SJCRH30 (cell line): ENCODE data around the gene LTBP1. TPM values are rescaled to one million over a fixed set of nuclear protein-coding genes. Genes with fewer than 3 reads are reported as not detected.
"Not testable (repeated sequence)": the region's sequence is repeated elsewhere in the genome, so short reads cannot be mapped to it uniquely, and the experiment has no call there.

Experiments used
- DNase-seq, 2 experiments: peaks; one replicate each; pipeline ENCODE4 v3.0.0-alpha.2; 2015 to 2020
- H3K27ac ChIP-seq: fragments of 250-450 bp; sonication (Bioruptor Pico); 2 replicates; pipeline ENCODE4 v1.5.1; 2020; ENCODE audit warnings: mild to moderate bottlenecking, moderate library complexity
- H3K27me3 ChIP-seq: fragments of 250-450 bp; sonication (Bioruptor Pico); 2 replicates; pipeline ENCODE4 v1.5.1; 2020; ENCODE audit warnings: mild to moderate bottlenecking, moderate library complexity
- H3K36me3 ChIP-seq: fragments of 250-450 bp; sonication (Bioruptor Pico); 2 replicates; pipeline ENCODE4 v1.5.1; 2020; ENCODE audit warnings: mild to moderate bottlenecking, moderate library complexity
- H3K4me1 ChIP-seq: fragments of 250-450 bp; sonication (Bioruptor Pico); 2 replicates; pipeline ENCODE4 v1.5.1; 2020; ENCODE audit warnings: mild to moderate bottlenecking, moderate library complexity
- H3K4me3 ChIP-seq: fragments of 250-450 bp; sonication (Bioruptor Pico); 2 replicates; pipeline ENCODE4 v1.5.1; 2020; ENCODE audit warnings: mild to moderate bottlenecking, moderate library complexity
- H3K9me3 ChIP-seq: fragments of 250-450 bp; sonication (Bioruptor Pico); replicated peaks from 2 replicates; pipeline ENCODE4 v1.5.1; 2020; ENCODE audit warnings: mild to moderate bottlenecking, moderate library complexity
- total RNA-seq: library from RNA; depleted of rRNA; stranded (reverse); fragments of >200 nt; shearing (Covaris generic); gene quantifications from 2 replicates; pipeline ENCODE4 v1.2.3, GENCODE V29; 2014; rRNA removed

LTBP1 gene
- 62.0 and 63.1 TPM in 2 replicates for total RNA-seq

- Histone ChIP-seq H3K27me3 (no peaks in the 10 kb centered on the region), H3K9me3 (0 out of 2 replicates have a peak, but pooled peaks cover 2% of the 10 kb centered on the region), H3K4me3 (peak within 1 kb of the TSS; percentile 95), H3K36me3 (no peaks in the 10 kb centered on the region), H3K27ac (peak within 1 kb of the TSS; percentile 74), H3K4me1 (no peaks in the 10 kb centered on the region)
- peak; percentile 88 to 94 for DNase-seq
These were observed at the start of gene LTBP1 for GRCh38 chr2:32946314-32947075. Gene LTBP1, plus strand, starts transcription at chr2:32946953. Its CDS starts 372 bp downstream, at chr2:32947325.

GRCh38 chr2:32900246-32900973 lies 46.3 kb upstream of the LTBP1 start:
- Histone ChIP-seq H3K27me3 (no peaks in the 10 kb centered on the region), H3K9me3 (peaks cover 8% of the 10 kb centered on the region; the same call in 1 of the 2 replicates), H3K27ac (peak overlapping the region; percentile 61), H3K36me3 (no peaks in the 10 kb centered on the region), H3K4me1 (peaks cover 35% of the 10 kb centered on the region), H3K4me3 (peak overlapping the region; percentile 34)
- peak; percentile 70 to 81 for DNase-seq

DNA sequence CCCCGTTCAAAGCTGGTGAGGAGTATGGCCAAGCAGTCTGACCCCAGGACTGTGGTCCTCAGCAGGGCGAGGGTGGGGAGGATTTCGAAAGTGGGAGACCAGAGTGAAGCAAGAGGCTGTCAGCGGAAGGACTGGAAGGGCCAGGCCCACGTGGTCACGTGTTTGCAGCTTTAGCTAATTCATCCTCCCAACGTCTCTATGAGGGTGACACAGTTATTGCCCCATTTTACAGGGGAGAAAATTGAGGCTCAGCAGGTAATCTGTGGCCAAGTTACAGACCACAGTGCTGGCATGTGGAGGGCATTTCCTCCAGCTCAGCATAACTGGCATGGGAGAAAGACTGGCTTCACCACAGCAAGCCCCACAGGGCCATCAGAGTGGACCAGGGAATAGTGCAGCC lies 45.4 kb upstream of the LTBP1 start:
- Histone ChIP-seq H3K9me3 (peaks cover 14% of the 10 kb centered on the region; the same call in 1 of the 2 replicates), H3K4me3 (no peak overlapping the region), H3K4me1 (peaks cover 35% of the 10 kb centered on the region), H3K27ac (no peak overlapping the region), H3K27me3 (no peaks in the 10 kb centered on the region), H3K36me3 (no peaks in the 10 kb centered on the region)
- DNase-seq, result no peak

GRCh38 chr2:32902174-32902573 lies 44.6 kb upstream of the LTBP1 start:
- H3K9me3 ChIP-seq, result peaks cover 10% of the 10 kb centered on the region; the same call in 1 of the 2 replicates
- H3K36me3 ChIP-seq, result no peaks in the 10 kb centered on the region
- no peak overlapping the region for H3K4me3 ChIP-seq
- H3K27me3 ChIP-seq, result no peaks in the 10 kb centered on the region
- peaks cover 35% of the 10 kb centered on the region for H3K4me1 ChIP-seq
- no peak overlapping the region for H3K27ac ChIP-seq
- DNase-seq, result no peak

DNA sequence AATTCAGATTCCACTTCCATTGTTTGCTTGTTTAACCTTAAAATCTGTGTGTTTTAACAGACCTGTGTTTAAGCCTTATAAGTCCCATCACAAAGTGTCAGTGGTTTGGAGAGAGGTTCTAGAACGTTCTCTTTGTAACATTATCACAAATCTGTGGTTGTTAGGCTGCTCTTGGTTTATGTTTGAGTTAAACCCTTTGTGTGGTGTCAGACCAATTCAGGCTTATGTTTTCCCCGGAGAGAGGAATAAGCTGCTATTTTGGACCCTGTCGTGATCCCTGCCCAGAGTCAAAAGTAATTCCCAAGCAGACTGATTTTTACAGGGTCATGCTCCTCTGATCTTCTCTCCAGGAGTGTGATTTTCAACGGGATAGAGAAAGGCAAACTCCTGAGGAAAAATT lies 43.8 kb upstream of the LTBP1 start:
- H3K4me3 ChIP-seq, result no peak overlapping the region
- no peaks in the 10 kb centered on the region for H3K27me3 ChIP-seq
- peaks cover 6% of the 10 kb centered on the region; the same call in 1 of the 2 replicates for H3K9me3 ChIP-seq
- H3K27ac ChIP-seq, result no peak overlapping the region
- H3K4me1 ChIP-seq, result peaks cover 32% of the 10 kb centered on the region
- no peaks in the 10 kb centered on the region for H3K36me3 ChIP-seq
- DNase-seq, result peak; percentile 49 to 80

DNA sequence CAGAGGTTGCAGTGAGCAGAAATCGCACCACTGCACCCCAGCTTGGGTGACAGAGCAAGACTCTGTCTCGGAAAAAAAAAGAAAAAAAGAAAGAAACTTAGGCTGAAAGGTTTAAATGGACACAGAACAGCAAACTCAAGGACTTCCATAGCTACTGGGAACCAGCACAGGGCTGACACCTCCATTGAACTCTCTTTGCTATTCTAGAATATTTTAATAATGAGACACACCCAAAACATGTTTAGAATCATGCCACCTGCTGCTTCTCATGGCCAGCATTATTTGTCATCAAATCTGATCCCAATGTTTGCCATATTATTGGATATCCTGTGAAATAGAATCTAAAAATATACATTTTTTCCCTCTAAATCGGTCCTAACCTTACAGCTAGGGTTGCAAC lies 42.7 kb upstream of the LTBP1 start:
- Histone ChIP-seq H3K36me3 (no peaks in the 10 kb centered on the region), H3K9me3 (peaks cover 6% of the 10 kb centered on the region; the same call in 1 of the 2 replicates), H3K27ac (no peak overlapping the region), H3K4me3 (no peak overlapping the region), H3K27me3 (no peaks in the 10 kb centered on the region), H3K4me1 (peaks cover 24% of the 10 kb centered on the region)
- no peak for DNase-seq

GRCh38 chr2:32904751-32905150 lies 42.0 kb upstream of the LTBP1 start:
- H3K4me3 ChIP-seq, result no peak overlapping the region
- no peak for DNase-seq
- H3K27ac ChIP-seq, result no peak overlapping the region
- peaks cover 11% of the 10 kb centered on the region; the same call in 1 of the 2 replicates for H3K9me3 ChIP-seq
- H3K36me3 ChIP-seq, result no peaks in the 10 kb centered on the region
- peaks cover 27% of the 10 kb centered on the region for H3K4me1 ChIP-seq
- H3K27me3 ChIP-seq, result no peaks in the 10 kb centered on the region

- peaks cover 11% of the 10 kb centered on the region; the same call in 1 of the 2 replicates for H3K9me3 ChIP-seq
- no peak overlapping the region for H3K4me3 ChIP-seq
- peaks cover 25% of the 10 kb centered on the region for H3K4me1 ChIP-seq
- no peak overlapping the region for H3K27ac ChIP-seq
- no peaks in the 10 kb centered on the region for H3K36me3 ChIP-seq
- no peak for DNase-seq
- no peaks in the 10 kb centered on the region for H3K27me3 ChIP-seq
These were observed 41.5 kb upstream of the LTBP1 start for GRCh38 chr2:32905270-32905669.

GRCh38 chr2:32910883-32911598 lies 35.7 kb upstream of the LTBP1 start:
- Histone ChIP-seq H3K4me3 (peak overlapping the region; percentile 22), H3K27ac (peak overlapping the region; percentile 87), H3K4me1 (peaks cover 22% of the 10 kb centered on the region), H3K27me3 (no peaks in the 10 kb centered on the region), H3K9me3 (peaks cover 7% of the 10 kb centered on the region; the same call in 1 of the 2 replicates), H3K36me3 (no peaks in the 10 kb centered on the region)
- DNase-seq, result peak; percentile 75 to 78

DNA sequence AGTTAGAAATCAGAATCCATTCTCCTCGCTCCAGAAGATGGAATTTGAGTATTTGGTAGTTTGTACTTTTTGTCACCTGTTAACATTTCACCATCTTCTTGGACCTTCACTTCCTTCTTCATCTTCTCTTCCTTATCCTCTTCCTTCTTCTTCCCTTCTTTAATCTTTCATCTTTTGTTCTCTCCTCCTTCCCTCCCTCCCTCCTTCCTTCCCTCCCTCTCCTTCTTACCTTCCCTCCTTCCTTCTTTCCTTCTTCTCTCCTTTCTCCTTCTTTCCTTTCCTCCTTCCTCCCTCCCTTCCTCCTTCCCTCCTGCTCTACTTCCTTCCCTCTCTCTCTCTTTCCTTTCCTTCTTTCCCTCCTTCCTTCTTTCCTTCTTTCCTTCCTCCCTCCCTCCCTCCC lies 31.1 kb upstream of the LTBP1 start:
- peaks cover 11% of the 10 kb centered on the region for H3K4me1 ChIP-seq
- no peak overlapping the region for H3K4me3 ChIP-seq
- DNase-seq, result no peak
- H3K36me3 ChIP-seq, result no peaks in the 10 kb centered on the region
- H3K9me3 ChIP-seq, result no peaks in the 10 kb centered on the region; the same call in 1 of the 2 replicates
- no peaks in the 10 kb centered on the region for H3K27me3 ChIP-seq
- no peak overlapping the region for H3K27ac ChIP-seq

GRCh38 chr2:32918774-32919173 lies 28.0 kb upstream of the LTBP1 start:
- H3K9me3 ChIP-seq, result peaks cover 6% of the 10 kb centered on the region; the same call in 1 of the 2 replicates
- H3K4me3 ChIP-seq, result no peak overlapping the region
- no peaks in the 10 kb centered on the region for H3K27me3 ChIP-seq
- no peak for DNase-seq
- H3K36me3 ChIP-seq, result no peaks in the 10 kb centered on the region
- no peak overlapping the region for H3K27ac ChIP-seq
- H3K4me1 ChIP-seq, result peaks cover 21% of the 10 kb centered on the region

DNA sequence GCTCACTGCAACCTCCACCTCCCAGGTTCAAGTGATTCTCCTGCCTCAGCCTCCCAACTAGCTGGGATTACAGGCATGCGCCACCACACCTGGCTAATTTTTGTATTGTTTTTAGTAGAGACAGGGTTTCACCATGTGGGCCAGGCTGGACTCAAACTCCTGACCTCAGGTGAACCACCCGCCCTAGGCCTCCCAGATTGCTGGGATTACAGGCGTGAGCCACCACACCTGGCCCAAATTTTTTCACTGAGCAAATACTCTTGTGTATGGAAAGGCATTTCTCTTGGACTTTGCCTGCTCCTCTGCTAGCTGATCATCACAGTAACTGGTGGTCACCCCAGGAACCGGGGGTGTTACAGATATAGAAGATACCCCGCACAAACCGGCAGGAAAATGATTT lies 26.9 kb upstream of the LTBP1 start:
- peaks cover 21% of the 10 kb centered on the region for H3K4me1 ChIP-seq
- not testable (repeated sequence) for H3K27ac ChIP-seq, H3K4me3 ChIP-seq, DNase-seq, H3K36me3 ChIP-seq, H3K9me3 ChIP-seq, H3K27me3 ChIP-seq

DNA sequence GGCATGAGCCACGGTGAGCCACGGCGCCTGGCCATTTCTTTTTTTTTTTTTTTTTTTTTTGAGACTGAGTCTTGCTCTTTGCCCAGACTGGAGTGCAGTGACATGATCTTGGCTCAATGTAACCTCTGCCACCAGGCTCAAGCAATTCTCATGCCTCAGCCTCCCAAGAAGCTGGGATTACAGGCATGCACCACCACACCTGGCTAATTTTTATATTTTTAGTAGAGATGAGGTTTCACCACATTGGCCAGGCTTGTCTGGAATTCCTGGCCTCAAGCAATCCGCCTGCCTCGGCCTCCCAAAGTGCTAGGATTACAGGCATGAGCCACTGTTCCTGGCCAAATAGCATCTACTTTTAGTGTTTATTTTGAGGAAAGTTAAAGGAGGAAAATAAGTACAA lies 25.3 kb upstream of the LTBP1 start:
- H3K9me3 ChIP-seq, H3K4me3 ChIP-seq, DNase-seq, H3K27me3 ChIP-seq, H3K27ac ChIP-seq, H3K36me3 ChIP-seq: not testable (repeated sequence)
- peaks cover 27% of the 10 kb centered on the region for H3K4me1 ChIP-seq

- peak; percentile 84 to 94 for DNase-seq
- H3K27ac ChIP-seq, result peak overlapping the region; percentile 47
- 0 out of 2 replicates have a peak, but pooled peaks cover 6% of the 10 kb centered on the region for H3K9me3 ChIP-seq
- no peak overlapping the region for H3K4me3 ChIP-seq
- H3K27me3 ChIP-seq, result no peaks in the 10 kb centered on the region
- H3K36me3 ChIP-seq, result no peaks in the 10 kb centered on the region
- H3K4me1 ChIP-seq, result peaks cover 37% of the 10 kb centered on the region
These were observed 24.3 kb upstream of the LTBP1 start for GRCh38 chr2:32922501-32922900.
